Right lobe of liver (tissue), 6 donors: ENCODE results near the gene SPIB. TPM values are rescaled to one million over a fixed set of nuclear protein-coding genes. Genes with fewer than 3 reads are reported as not detected.
"Not testable (repeated sequence)": the region's sequence is repeated elsewhere in the genome, so short reads cannot be mapped to it uniquely, and the experiment has no call there.

ENCODE experiments used
- ATAC-seq, 4 donors: fragments of 200-7000 bp; cut with Tn5 transposase; one replicate each; pipeline ENCODE4 v1.9.1; 2020; ENCODE audit warnings: mild to moderate bottlenecking in 4 of 4, moderate library complexity in 4 of 4
- DNase-seq, 3 donors: peaks; one replicate each; pipeline ENCODE4 v3.0.0-alpha.2; 2020
- H3K27ac ChIP-seq, 3 donors: fragments of 200-600 bp; one replicate each; pipeline ENCODE4 v1.8.0; 2022
- H3K27me3 ChIP-seq, 2 donors: fragments of 200-600 bp; one replicate each; pipeline ENCODE4 v1.8.0; 2022
- H3K36me3 ChIP-seq, 4 donors: fragments of 200-600 bp; sonication (generic) in 1 of 4; one replicate each; pipeline versions ENCODE4 v1.5.1 to v1.8.0; 2017 to 2022; ENCODE audit warnings: control low read depth in 1 of 4
- H3K4me1 ChIP-seq, 4 donors: fragments of 200-600 bp; sonication (generic) in 1 of 4; one replicate each; pipeline versions ENCODE4 v1.5.1 to v1.8.0; 2017 to 2022; ENCODE audit warnings: control low read depth in 1 of 4
- H3K4me3 ChIP-seq, 3 donors: fragments of 200-600 bp; one replicate each; pipeline ENCODE4 v1.8.0; 2022
- H3K9me3 ChIP-seq, 4 donors: fragments of 200-600 bp; sonication (generic) in 1 of 4; one replicate each; pipeline versions ENCODE4 v1.5.1 to v1.8.0; 2017 to 2022; ENCODE audit warnings: control low read depth in 1 of 4
- CTCF ChIP-seq, 4 donors: fragments of 200-600 bp in 3 of 4; fragments of 450-650 bp in 1 of 4; IDR thresholded peaks; one replicate each; pipeline versions ENCODE4 v1.5.1 to v1.8.0; 2016 to 2022; ENCODE audit warnings: antibody characterized with exemption in 4 of 4, mild to moderate bottlenecking in 2 of 4
- POLR2A ChIP-seq: fragments of 450-650 bp; IDR thresholded peaks from one replicate; pipeline ENCODE4 v1.6.1; 2017; ENCODE audit warnings: antibody characterized with exemption, mild to moderate bottlenecking
- WGBS: methylation state at CpG from one replicate; pipeline ENCODE4 v1.1.6; 2018; ENCODE audit warnings: low coverage, low lambda C conversion rate; ENCODE audit not compliant: insufficient coverage; ENCODE audit errors: missing lambda C conversion rate; 5-methylcytosine and 5-hydroxymethylcytosine counted together
- intact Hi-C, 2 donors: fragments of 100-400 bp; cut with DNase I; formaldehyde crosslinking; loops; one replicate each; pipeline versions ENCODE4 v1.11.2 to v1.14.1; 2022
- total RNA-seq, 6 experiments: library from RNA; depleted of rRNA in 2 of 6; stranded (reverse); fragments of >200 nt in 2 of 6; fragmentation: NEBNext Ultra II Directional in 3 of 6; extraction: Animal tissue kit (Norgen Biotek cat#: 25700) in 3 of 6; gene quantifications; one replicate each; pipeline versions ENCODE4 v1.1.0 to v1.2.4, GENCODE V29; 2016 to 2023
- donor health status: DM: no; HTN: yes; CAD: no.
- donor health status: DM: no; HTN: no; CAD: no.
- donor health status: DM: no; HTN: no; CAD: no.
- donor health status: DM: no; HTN: yes; CAD: no.
- donor health status: DM: no; HTN: yes; CAD: no.

Gene SPIB
- total RNA-seq, 6 experiments from 2014 or later = 0.51 TPM; not detected in 5

GRCh38 chr19:50434525-50434924 lies 15.8 kb downstream of the SPIB start:
- no peak for ATAC-seq
- 34% methylated on average over 3 of the region's 12 CpGs for WGBS
- H3K36me3 ChIP-seq = no peaks in the 10 kb centered on the region
- intact Hi-C loops = no loop called here
- no peak for DNase-seq
- H3K27me3 ChIP-seq = no peaks in the 10 kb centered on the region
- H3K4me1 ChIP-seq = peaks cover 0 to 11% (median 2%) of the 10 kb centered on the region in 4 donors
- no peak overlapping the region for H3K27ac ChIP-seq
- TF ChIP-seq CTCF (IDR thresholded peaks at IDR 0.05) (no peak), POLR2A (no peak)
- no peaks in the 10 kb centered on the region for H3K9me3 ChIP-seq
- H3K4me3 ChIP-seq = no peak overlapping the region

- Histone ChIP-seq H3K27ac (no peak overlapping the region), H3K4me1 (peaks cover 0 to 11% (median 2%) of the 10 kb centered on the region in 4 donors), H3K36me3 (no peaks in the 10 kb centered on the region), H3K27me3 (no peaks in the 10 kb centered on the region), H3K4me3 (no peak overlapping the region), H3K9me3 (no peaks in the 10 kb centered on the region)
- TF ChIP-seq POLR2A (no peak), CTCF (IDR thresholded peaks at IDR 0.05) (no peak)
- DNase-seq = no peak
- ATAC-seq = no peak
- WGBS = 80% methylated on average over 6 of the region's 17 CpGs
- intact Hi-C loops = no loop called here
Measured at GRCh38 chr19:50435221-50435620, 16.5 kb downstream of the SPIB start.

GRCh38 chr19:50435627-50436026 lies 16.9 kb downstream of the SPIB start:
- WGBS = 68% methylated on average over 4 of the region's 12 CpGs
- no peak overlapping the region for H3K27ac ChIP-seq
- ATAC-seq = no peak

GRCh38 chr19:50437862-50438449 lies 19.2 kb downstream of the SPIB start:
- H3K4me3 ChIP-seq = no peak overlapping the region
- ATAC-seq (no peak), DNase-seq (no peak)
- no peaks in the 10 kb centered on the region for H3K9me3 ChIP-seq
- WGBS = 76% methylated on average over 5 of the region's 5 CpGs
- TF ChIP-seq CTCF (IDR thresholded peaks at IDR 0.05) (no peak), POLR2A (no peak)
- H3K27ac ChIP-seq = no peak overlapping the region
- no peaks in the 10 kb centered on the region for H3K36me3 ChIP-seq
- intact Hi-C loops = no loop called here
- no peaks in the 10 kb centered on the region for H3K4me1 ChIP-seq
- H3K27me3 ChIP-seq = no peaks in the 10 kb centered on the region

More at GRCh38 chr19:50435627-50436026, 16.9 kb downstream of the SPIB start:
- no peaks in the 10 kb centered on the region for H3K9me3 ChIP-seq
- no peak overlapping the region for H3K4me3 ChIP-seq
- no peaks in the 10 kb centered on the region for H3K36me3 ChIP-seq
- TF ChIP-seq CTCF (IDR thresholded peaks at IDR 0.05) (no peak), POLR2A (no peak)
- DNase-seq = no peak
- H3K27me3 ChIP-seq = no peaks in the 10 kb centered on the region
- peaks cover 0 to 11% (median 2%) of the 10 kb centered on the region in 4 donors for H3K4me1 ChIP-seq
- intact Hi-C loops = no loop called here

GRCh38 chr19:50439130-50439529 lies 20.4 kb downstream of the SPIB start:
- H3K27ac ChIP-seq, ATAC-seq, DNase-seq, intact Hi-C loops, H3K36me3 ChIP-seq, H3K4me3 ChIP-seq, H3K27me3 ChIP-seq, H3K9me3 ChIP-seq, H3K4me1 ChIP-seq: not testable (repeated sequence)
- WGBS = 60% methylated on average over 2 of the region's 2 CpGs
